Metanephros (tissue), 1 donor: ENCODE results near the gene RINL. TPM values are rescaled to one million over a fixed set of nuclear protein-coding genes. Genes with fewer than 3 reads are reported as not detected.

Source experiments
- total RNA-seq: library from RNA; depleted of rRNA; stranded (reverse); fragments of >200 nt; gene quantifications from one replicate; pipeline ENCODE4 v1.2.3, GENCODE V29; 2014

The RINL gene
- total RNA-seq, result 10.0 TPM

GRCh38 chr19:38877781-38878574 lies at the start of gene RINL:
RINL (minus strand) TSS chr19:38878275; CDS start chr19:38876742, 1,533 bp downstream.

GRCh38 chr19:38899447-38900201 lies 21.5 kb upstream of the RINL start, which contains the start of the genes NFKBIB and SIRT2:
NFKBIB (plus strand) TSS chr19:38899969; CDS start chr19:38900033, 64 bp downstream.
SIRT2 (minus strand) TSS chr19:38899618; CDS start chr19:38899521, 97 bp downstream.

GRCh38 chr19:38849860-38850435 lies 28.1 kb downstream of the RINL start, which contains the start of gene HNRNPL:
HNRNPL (minus strand) TSS chr19:38849986; CDS start chr19:38849966, 20 bp downstream.

Other genes with a start within 250 kb of the RINL start
- gene ACTN4, start 230.6 kb downstream of the RINL start, total RNA-seq, result 294 TPM
- gene CAPN12, start 133.8 kb downstream of the RINL start, total RNA-seq, result 12.4 TPM
- not detected for gene LGALS7, start 104.8 kb downstream of the RINL start, total RNA-seq
- gene LGALS7B, start 89.1 kb downstream of the RINL start, total RNA-seq, result 1.2 TPM
- gene LGALS4, start 65.3 kb downstream of the RINL start, total RNA-seq, result 0.53 TPM
- gene ECH1, start 46.5 kb downstream of the RINL start, total RNA-seq, result 96.1 TPM
- 311 TPM for gene HNRNPL, start 28.3 kb downstream of the RINL start, total RNA-seq
- gene SIRT2, start 21.3 kb upstream of the RINL start, total RNA-seq, result 58.4 TPM
- 11.9 TPM for gene NFKBIB, start 21.7 kb upstream of the RINL start, total RNA-seq
- gene CCER2, start 33.9 kb upstream of the RINL start, total RNA-seq, result 0.29 TPM
- gene SARS2, start 52.5 kb upstream of the RINL start, total RNA-seq, result 33.7 TPM
- gene MRPS12, start 52.7 kb upstream of the RINL start, total RNA-seq, result 33.2 TPM
- 67.2 TPM for gene FBXO17, start 97.5 kb upstream of the RINL start, total RNA-seq
- gene FBXO27, start 154.3 kb upstream of the RINL start, total RNA-seq, result 2.7 TPM
- gene ACP7, start 206.1 kb upstream of the RINL start, total RNA-seq, result 0.23 TPM
- 38.0 TPM for gene PAK4, start 247.5 kb upstream of the RINL start, total RNA-seq